Activated CD4-positive, alpha-beta T cell treated with anti-CD3 and anti-CD28 coated beads for 4 hours (primary cell): ENCODE results near the gene ZNF534.
A peak's percentile ranks its signal among the peaks of the same experiment; 100 is the strongest.
"Not testable (repeated sequence)": the region's sequence is repeated elsewhere in the genome, so short reads cannot be mapped to it uniquely, and the experiment has no call there.

Experiments used
- DNase-seq, 2 donors: peaks; one replicate each; pipeline ENCODE4 v3.0.0-alpha.2; 2020

ZNF534 gene

DNA sequence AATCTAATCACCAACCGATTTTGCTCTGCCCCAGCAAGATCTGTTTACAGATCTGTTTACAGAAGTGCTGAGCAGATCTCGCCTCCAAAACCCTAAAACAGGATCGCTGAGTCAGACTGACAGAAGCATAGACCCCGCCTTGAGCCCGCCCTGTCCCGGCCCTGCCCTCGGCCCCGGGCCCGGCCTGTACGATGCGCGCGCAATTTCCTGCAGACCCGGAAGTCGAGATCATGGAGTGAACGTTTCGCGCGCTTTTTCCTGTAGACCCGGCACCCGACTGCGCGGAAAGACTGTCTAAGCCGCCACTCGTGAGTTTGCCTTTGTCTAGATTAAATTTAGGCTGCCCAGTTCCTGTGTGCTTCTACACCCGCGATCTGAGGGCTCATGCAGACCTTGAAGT lies at the start of gene ZNF534:
TSS of gene ZNF534 (plus strand) at position 212 of the 400 bp plus-strand sequence. CDS start 2,327 bp downstream, outside the sequence.
- DNase-seq: no peak

DNA sequence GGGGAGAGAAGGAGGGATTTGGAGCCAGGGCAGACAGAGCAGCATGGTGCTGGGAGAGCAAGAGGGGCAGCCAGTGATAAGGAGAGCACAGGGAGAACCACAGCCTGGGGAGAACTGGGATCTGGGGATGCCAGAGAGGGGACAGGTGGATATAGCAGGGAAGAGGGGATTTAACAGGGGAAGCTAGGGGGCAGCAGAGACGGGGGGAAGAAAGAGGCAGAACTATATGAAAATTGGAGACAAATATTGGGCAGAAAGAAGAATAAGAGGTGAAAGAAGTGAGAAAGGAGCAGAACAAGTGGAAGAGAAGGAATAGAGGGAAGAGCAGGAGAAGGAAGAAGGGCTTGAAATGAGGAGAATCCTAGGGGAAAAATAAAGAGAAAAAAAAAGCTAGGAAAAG lies 37.8 kb upstream of the ZNF534 start:
- no peak for DNase-seq

DNA sequence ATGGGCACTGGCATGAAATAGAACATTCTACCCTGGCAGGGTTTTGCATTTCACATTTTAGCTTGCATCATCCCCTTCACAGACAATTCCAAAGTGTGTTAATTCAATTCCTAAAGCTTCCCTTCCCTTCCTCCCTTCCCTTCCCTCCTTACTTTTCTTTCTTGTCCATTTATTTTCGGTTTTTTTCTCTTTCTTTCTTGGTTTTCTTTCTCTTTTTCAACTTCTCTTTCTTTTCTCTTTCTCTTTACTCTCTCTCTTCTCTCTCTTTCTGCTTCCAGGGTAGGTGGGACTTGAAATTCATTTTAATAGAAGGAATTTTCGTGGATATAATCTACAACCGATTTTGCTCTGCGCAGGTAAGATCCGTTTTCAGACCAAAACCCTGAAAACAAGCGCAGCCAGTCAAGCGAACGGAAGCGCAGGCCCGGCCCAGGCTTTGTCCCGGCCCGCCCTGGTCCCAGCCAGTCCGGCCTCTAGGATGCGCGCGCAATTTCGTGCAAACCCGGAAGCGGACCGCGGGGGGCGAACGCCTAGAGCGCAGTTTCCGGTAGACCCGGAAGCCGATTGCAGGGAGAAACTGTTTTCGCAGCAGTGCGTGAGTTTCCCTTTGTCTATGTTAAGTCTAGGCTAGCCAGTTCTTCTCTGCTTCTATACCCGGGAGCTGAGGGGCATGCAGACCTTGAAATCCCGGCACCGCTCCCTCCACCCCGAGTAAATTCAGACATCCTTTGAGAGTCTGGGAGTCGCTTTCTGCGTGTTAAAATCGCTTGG lies 31.5 kb upstream of the ZNF534 start, which contains the start of gene ZNF528:
TSS of gene ZNF528 (plus strand) at position 540 of the 771 bp plus-strand sequence. CDS start 4,165 bp downstream, outside the sequence.
- peak; percentile 93 to 94 for DNase-seq

DNA sequence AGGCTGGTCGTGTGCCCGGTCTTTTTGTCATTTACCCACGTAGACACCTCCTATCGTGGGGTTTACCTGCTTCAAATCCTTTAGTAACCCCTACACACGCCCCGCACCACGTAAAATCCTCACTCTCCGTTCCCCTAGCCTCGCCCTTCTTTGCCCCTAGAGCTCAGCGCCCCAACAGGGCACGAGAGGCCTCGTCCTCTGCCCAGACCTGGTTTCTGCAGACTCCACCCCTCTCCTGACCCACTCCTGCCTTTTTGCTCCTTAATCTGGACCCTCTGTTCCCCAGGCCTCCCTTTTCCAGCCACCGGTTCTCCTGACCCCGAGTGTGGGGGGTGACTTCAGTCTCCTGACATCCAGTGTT lies 30.9 kb upstream of the ZNF534 start:
- DNase-seq: no peak

DNA sequence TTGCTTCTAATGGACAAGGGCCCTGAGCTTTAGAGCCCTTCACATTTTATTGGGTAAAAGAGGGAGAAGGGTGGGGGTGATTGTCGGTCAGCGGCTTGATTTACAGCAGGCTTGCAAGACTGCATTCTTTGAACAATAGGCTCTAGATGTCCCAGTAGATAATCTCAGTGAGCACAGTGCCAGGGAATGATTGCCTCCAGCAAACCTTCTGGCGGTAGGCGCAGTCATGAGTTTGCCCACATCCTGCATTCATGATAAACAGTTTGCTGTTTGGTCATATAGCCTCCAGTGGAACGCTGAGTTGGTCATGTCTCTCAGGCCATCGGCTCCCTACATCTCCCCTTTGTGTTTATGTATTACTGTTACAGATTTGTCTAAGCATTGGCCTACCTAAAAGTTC lies 18.7 kb upstream of the ZNF534 start:
- DNase-seq: no peak

DNA sequence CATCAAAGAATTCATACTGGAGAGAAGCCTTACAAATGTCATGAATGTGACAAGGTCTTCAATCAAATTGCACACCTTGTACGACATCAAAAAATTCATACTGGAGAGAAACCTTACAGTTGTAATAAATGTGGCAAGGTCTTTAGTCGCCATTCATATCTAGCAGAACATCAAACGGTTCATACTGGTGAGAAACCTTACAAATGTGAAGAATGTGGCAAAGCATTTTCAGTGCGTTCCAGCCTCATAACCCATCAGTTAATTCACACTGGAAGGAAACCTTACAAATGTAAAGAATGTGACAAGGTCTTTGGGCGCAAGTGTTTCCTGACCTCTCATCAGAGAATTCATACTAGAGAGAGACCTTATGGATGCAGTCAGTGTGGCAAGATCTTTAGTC lies 13.2 kb upstream of the ZNF534 start:
- DNase-seq: no peak

DNA sequence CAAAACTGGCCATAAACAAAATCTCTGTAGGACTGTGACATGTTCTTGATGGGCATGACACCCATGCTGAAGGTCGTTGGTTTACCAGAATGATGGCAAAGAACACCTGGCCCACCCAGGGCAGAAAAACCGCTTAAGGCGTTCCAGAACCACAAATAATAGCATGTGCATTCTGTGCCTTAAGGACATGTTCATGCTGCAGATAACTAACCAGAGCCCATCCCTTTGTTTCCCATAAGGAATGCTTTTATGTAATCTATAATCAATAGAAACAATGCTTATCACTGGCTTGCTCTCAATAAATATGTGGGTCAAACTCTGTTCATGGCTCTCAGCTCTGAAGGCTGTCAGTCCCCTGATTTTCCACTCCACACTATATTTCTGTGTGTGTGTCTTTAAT lies 13.2 kb downstream of the ZNF534 start:
- DNase-seq: no peak

DNA sequence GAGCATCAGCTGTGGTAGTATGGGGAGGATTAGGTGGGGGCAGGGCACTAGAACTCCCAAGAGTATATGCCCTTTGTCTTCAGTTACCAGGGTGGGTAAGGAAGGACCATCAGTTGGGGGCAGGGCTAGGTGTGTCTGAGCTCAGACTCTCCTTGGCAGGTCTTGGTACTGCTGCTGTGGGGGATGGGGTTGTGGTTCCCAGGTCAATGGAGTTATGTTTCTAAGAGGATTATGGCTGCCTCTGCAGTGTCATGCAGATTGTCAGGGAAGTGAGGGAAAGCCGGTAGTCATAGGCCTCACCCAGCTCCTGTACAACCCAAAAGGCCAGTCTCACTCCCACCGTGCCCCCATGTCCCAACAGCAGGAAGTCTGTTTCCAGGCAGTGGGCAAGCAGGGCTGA lies 15.6 kb downstream of the ZNF534 start:
- no peak for DNase-seq

DNA sequence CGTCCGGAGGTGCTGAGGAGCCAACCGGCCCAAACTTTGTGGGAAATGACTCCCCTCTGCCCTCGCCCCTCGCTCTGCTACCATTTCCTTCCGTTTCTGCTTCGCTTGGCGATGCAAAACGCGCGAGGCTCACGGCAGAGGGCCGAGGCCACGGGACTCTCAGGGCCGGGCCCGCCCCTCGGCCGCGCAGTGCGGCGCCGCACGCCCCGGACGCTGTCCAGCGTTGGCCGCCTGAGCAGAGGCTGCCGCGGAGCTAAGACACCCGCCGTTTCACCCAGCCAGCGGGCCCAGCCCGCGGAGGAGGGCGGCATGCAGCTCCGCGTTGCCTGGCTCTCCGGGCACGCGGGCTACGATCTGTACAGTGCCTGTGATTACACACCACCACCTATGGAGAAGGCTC lies 22.3 kb downstream of the ZNF534 start:
- no peak for DNase-seq

DNA sequence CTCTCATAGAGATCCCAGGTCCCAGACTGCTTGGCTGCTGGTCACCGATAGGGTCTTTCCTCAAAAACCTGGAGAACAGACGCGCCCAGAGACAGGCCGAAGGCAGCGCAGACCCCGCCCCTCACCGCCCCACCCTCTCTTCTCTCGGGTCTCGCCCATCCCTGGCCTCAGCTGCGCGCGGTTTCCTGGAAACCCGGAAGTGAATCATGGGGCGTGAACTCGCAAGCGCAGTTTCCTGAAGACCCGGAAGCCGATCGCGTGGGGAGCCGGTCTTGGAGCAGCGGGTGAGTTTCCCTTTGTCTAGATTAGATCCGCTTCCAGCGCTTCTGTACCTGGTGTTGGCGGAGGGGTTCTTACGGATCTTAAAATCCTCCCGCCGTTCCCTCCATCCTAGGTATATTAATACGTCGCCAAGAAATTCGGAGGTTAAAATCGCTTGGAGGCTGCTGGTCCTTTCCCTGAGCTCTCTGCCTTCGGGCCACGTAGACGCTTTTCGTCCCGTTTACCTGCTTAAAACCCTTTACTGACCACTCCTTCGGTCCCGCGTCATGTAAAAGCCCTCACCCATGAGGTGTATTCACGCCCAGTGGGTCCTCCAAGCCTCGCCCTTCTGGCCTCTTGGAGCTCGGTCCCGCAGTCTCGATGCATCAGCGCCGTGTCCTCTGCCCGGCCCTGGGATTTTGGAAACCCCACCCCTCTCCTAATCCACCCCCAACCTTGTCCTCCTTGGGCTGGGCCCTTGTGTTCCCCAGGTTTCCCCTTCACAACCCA lies 24.6 kb downstream of the ZNF534 start, which contains the start of gene ZNF578:
TSS of gene ZNF578 (plus strand) at position 230 of the 771 bp plus-strand sequence. CDS start 48,293 bp downstream, outside the sequence.
- DNase-seq: peak; percentile 66 to 67

DNA sequence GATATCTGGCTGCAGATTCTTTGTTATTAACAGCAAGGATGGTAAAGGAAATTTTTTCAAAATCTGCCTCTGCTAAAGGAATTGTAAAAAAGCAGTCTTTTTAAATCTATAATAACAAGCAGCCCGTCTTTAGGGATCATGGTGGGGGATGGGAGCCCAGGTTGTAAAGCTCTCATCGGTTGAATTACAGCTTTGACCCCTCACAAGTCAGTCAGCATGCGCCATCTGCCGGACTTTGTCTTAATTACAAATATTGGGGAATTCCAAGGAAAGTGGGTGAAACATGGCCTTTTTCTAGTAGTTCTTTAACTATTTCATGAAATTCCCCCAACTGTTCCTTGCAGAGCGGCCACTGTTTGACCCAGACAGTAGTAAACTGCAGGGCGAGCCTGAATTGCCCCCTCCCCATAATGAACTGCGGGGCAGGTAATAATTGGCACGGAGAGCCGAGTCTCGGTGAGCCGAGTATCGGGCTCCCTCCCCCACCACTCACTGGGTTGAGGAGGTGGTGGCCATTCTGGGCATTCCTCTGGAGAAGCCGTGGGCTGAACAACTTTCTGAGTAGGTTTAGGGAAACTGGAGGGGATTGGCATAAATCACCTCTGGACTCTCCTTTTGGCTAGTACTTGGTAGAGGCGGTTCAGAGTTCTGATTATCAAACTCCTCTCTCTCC lies 36.0 kb downstream of the ZNF534 start:
- DNase-seq: no peak

DNA sequence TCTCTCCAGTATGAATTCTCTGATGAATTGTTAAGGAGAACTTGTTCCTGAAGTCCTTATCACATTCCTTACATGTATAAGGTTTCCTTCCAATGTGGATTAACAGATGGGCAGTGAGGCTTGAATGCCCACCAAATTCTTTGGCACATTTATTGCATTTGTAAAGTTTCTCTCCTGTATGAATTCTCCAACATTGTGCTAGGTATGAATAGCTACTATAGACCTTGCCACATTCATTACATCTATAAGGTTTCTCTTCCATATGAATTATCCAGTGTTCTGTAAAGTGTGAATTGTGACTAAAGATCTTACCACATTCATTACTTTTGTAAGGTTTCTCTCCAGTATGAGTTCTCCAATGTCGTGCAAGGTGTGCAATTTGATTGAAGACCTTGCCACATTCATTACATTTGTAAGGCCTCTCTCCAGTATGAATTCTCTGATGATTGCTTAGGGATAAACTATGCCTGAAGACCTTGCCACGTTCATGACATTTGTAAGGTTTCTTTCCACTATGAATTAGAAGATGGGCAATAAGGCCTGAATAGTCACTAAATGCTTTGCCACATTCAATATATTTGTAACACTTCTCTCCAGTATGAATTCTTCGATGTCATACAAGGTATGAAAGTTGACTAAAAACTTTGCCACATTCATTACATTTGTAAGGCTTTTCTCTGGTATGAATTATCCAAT lies 44.9 kb downstream of the ZNF534 start:
- no peak for DNase-seq

DNA sequence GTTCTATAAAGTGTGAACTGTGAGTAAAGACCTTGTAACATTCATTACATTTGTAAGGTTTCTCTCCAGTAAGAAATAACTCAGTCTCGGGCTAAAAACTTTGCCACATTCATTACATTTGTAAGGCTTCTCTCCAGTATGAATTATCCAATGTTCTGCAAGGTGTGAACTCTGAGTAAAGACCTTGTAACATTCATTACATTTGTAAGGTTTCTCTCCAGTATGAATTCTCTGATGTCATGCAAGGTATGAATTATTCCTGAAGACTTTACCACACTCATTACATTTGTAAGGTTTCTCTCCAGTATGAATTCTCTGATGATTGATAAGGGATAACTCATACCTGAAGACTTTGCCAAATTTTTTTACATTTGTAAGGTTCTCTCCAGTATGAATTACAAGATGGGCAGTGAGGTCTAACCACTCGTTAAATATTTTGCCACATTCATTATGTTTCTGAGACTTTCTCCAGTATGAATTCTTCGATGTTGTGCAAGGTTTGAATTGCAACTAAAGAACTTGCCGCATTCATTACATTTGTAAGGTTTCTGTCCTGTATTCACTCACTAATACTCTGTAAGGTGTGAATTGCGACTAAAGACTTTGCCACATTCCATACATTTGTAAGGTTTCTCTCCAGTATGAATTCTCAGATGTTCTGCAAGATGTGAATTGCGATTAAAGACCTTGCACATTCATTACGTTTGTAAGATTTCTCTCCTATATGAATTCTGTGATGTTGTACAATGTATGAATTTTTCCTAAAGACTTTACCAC lies 45.6 kb downstream of the ZNF534 start:
- no peak for DNase-seq

DNA sequence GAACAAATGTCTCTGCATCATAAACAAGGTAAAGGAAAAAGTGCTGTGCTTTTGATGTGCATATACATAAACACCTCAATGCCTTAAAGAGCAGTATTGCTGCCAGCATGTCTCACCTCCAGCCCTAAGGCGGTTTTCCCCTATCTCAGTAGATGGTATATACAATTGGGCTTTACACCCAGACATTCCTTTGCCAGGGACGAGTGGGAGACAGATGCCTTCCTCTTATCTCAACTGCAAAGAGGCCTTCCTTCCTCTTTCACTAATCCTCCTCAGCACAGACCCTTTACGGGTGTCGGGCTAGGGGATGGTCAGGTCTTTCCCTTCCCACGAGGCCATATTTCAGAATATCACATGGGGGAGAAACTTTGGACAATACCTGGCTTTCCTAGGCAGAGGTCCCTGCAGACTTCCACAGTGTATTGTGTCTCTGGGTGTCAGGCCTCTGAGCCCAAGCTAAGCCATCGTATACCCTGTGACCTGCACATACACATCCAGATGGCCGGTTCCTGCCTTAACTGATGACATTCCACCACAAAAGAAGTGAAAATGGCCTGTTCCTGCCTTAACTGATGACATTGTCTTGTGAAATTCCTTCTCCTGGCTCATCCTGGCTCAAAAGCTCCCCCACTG lies 55.3 kb downstream of the ZNF534 start:
- DNase-seq: not testable (repeated sequence)

DNA sequence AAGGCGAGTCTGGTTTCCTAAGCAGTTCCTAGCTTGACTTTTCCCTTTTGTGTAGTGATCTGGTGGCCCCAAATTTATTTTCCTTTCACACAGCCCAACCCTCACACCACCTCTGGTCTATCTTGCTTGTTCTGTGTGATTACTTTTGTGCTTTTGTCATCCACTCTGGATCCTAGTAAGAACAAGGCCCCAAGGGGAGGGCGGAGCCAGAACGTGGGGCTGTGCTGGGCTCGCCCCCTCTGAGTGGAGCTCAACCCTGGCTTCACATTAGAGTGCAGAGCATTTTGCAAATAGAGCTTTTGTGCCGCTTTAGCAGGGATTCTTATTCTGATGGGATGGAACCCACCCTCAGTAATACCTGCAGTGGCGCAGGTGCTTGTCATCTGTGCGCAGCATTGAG lies 56.1 kb downstream of the ZNF534 start:
- not testable (repeated sequence) for DNase-seq

DNA sequence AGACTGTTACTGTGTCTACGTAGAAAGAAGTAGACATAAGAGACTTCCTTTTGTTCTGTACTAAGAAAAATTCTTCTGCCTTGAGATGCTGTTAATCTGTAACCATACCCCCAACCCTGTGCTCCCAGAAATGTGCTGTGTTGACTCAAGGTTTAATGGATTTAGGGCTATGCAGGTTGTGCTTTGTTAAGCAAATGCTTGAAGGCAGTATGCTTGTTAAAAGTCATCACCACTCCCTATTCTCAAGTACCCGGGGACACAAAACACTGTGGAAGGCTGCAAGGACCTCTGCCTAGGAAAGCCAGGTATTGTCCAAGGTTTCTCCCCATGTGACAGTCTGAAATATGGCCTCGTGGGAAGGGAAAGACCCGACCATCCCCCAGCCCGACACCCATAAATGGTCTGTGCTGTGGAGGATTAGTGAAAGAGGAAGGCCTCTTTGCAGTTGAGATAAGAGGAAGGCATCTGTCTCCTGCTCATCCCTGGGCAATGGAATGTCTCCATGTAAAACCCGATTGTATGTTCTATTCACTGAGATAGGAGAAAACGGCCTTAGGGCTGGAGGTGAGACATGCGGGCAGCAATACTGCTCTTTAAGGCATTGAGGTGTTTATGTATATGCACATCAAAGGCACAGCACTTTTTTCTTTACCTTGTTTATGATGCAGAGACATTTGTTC lies 56.8 kb downstream of the ZNF534 start:
- not testable (repeated sequence) for DNase-seq

DNA sequence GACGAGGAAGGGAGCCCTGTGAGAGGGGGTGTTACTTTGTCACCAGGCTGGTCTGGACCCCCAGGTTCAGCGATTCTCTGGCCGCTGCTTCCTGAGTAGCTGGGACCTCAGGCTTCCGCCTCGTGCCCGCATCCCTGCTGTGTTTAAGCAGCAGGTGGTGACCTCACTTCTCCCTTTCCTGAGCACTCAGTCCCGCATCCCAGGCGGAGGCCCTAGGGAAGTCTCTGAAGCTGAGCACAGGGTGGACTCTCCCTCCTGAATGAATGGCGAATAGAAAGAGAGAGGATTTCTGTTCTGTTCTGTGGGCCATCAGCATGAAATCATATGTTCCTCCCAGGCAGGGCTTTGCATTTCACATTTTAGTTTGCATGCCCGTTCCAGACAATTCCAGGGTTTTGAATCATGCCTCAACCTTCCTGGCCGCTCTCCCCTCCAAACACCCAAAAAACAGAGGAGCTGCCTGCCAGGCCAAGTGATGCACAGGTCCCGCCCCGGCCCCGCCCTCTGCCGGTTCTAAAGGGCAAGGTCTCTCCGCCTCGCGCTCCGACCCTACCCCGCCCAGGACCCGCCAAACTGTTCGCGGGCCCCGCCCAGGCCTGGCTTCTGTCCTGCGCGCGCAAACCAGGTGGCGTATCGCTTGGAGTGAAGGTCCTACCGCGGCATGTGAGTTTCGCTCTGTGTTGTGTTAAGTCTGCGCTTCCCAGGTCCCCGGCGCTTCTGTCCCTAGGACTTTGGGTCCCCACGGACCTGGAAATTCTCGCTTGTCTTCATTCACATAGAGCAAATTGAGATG lies 63.4 kb downstream of the ZNF534 start:
- DNase-seq: no peak

DNA sequence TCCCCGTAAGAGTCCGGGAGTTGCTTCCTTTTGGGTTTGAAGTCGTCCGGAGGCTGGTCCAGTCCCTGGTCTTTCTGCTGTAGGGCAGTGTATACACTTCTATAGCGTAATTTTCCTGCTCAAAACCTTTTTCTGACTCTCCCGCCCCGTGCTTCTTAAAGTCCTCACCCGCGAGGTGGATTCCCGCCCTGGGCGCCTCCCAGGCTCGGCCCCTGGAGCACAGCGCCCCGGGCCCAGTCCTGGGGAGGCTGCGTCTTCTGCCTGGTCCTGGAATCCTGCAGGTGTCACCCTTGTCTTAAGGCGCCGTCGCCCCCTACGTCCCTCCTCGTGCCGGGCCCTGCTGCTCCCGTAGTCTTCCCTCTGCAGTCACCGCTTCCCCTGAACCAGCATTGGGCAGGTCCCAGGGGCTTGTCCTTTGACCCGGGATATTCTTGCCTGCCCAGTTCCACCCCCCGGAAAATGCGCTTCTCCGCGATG lies 64.1 kb downstream of the ZNF534 start:
- DNase-seq: no peak

DNA sequence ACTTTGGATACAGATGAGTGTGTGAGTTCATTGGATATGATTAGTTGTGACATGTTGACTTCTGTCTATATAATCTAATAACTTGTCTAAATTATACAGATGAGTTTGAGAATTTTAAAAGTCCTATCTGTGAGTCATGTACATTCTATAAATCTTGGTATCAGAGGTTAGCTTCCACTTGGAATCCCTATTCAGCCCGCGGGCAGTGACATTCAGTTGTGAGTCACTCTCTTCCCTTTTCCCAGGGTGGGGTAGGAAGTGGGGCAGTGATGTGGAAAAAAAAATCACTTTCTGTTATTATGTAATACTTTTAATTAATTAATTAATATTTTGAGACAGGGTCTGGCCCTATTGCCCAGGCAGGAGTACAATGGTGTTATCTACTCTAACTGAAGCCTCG lies 65.6 kb downstream of the ZNF534 start:
- DNase-seq: no peak

DNA sequence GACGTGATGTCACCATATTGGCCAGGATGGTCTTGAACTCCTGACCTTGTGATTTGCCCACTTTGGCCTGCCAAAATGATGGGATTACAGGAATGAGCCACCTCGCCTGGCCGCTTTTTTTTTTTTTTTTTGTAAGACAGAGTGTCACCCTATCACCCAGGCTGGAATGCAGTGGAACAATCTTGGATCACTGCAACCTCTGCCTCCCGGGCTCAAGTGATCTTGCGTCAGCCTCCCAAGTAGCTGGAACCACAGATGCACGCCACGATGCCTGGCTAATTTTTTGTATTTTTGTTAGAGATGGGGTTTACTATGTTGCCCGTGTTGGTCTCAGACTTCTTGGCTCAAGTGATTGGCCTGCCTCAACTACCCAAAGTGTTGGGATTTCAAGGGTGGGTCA lies 69.6 kb downstream of the ZNF534 start:
- no peak for DNase-seq
